Lower lobe of right lung (tissue), 2 donors: Measurements from ENCODE around the gene P2RX2. TPM values are rescaled to one million over a fixed set of nuclear protein-coding genes. Genes with fewer than 3 reads are reported as not detected.

ENCODE experiments used
- ATAC-seq, 2 donors: fragments of 200-7000 bp; cut with Tn5 transposase; one replicate each; pipeline ENCODE4 v1.9.1; 2020 to 2022; ENCODE audit warnings: mild to moderate bottlenecking in 2 of 2, moderate library complexity in 2 of 2
- DNase-seq: peaks from one replicate; pipeline ENCODE4 v3.0.0-alpha.2; 2020
- H3K27ac ChIP-seq: fragments of 200-600 bp; one replicate; pipeline ENCODE4 v1.8.0; 2022
- H3K27me3 ChIP-seq: fragments of 200-600 bp; one replicate; pipeline ENCODE4 v1.8.0; 2022; ENCODE audit warnings: low read depth
- H3K36me3 ChIP-seq: fragments of 200-600 bp; one replicate; pipeline ENCODE4 v1.8.0; 2022; ENCODE audit warnings: mild to moderate bottlenecking
- H3K4me1 ChIP-seq: fragments of 200-600 bp; one replicate; pipeline ENCODE4 v1.8.0; 2022
- H3K4me3 ChIP-seq: fragments of 200-600 bp; one replicate; pipeline ENCODE4 v1.8.0; 2022; ENCODE audit warnings: mild to moderate bottlenecking
- H3K9me3 ChIP-seq: fragments of 200-600 bp; one replicate; pipeline ENCODE4 v1.8.0; 2022
- intact Hi-C: fragments of 100-400 bp; cut with DNase I; formaldehyde crosslinking; loops from one replicate; pipeline ENCODE4 v1.11.0; 2022
- total RNA-seq: library from RNA; stranded (reverse); fragmentation: NEBNext Ultra II Directional; extraction: Animal tissue kit (Norgen Biotek cat#: 25700); gene quantifications from one replicate; pipeline ENCODE4 v1.2.1, GENCODE V29; 2021
- TF ChIP-seq, protein P1 (sequence below): fragments of 200-600 bp; IDR thresholded peaks from one replicate; pipeline ENCODE4 v1.8.0; 2022; ENCODE audit warnings: antibody characterized with exemption, mild to moderate bottlenecking
- donor health status: DM: no; HTN: yes; CAD: no; lungs with severe emphysema.

P2RX2 gene
- total RNA-seq, 1 donor from 2014 or later, result 0.56 TPM

DNA sequence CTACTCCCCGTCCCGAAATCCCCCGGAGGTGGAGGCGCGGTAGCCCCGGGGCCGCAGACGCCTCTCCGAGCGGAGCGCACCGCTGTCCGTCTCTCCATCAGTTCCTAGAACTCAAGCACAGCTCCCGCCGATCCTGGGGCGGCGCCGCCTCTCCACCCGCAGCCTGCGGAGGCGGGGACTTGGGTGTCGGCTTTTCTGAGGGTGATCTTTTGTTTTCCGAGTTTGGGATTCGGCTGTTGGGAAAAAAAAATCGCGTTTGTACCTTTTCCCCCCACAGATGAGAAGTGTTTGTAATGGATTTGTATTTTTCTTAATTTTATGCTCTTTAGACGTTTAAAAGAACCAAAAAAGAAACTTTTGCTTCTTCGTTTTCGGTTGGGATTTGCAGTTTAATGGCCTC lies 34.8 kb upstream of the P2RX2 start:
- TF ChIP-seq, protein P1, sequence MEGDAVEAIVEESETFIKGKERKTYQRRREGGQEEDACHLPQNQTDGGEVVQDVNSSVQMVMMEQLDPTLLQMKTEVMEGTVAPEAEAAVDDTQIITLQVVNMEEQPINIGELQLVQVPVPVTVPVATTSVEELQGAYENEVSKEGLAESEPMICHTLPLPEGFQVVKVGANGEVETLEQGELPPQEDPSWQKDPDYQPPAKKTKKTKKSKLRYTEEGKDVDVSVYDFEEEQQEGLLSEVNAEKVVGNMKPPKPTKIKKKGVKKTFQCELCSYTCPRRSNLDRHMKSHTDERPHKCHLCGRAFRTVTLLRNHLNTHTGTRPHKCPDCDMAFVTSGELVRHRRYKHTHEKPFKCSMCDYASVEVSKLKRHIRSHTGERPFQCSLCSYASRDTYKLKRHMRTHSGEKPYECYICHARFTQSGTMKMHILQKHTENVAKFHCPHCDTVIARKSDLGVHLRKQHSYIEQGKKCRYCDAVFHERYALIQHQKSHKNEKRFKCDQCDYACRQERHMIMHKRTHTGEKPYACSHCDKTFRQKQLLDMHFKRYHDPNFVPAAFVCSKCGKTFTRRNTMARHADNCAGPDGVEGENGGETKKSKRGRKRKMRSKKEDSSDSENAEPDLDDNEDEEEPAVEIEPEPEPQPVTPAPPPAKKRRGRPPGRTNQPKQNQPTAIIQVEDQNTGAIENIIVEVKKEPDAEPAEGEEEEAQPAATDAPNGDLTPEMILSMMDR, result no peak
- no peak for ATAC-seq
- no peak overlapping the region for H3K27ac ChIP-seq
- no peak overlapping the region for H3K4me3 ChIP-seq
- H3K36me3 ChIP-seq, result peaks cover 5% of the 10 kb centered on the region
- H3K4me1 ChIP-seq, result no peaks in the 10 kb centered on the region
- no peaks in the 10 kb centered on the region for H3K27me3 ChIP-seq
- intact Hi-C loops, result no loop called here
- H3K9me3 ChIP-seq, result no peaks in the 10 kb centered on the region
- DNase-seq, result no peak

DNA sequence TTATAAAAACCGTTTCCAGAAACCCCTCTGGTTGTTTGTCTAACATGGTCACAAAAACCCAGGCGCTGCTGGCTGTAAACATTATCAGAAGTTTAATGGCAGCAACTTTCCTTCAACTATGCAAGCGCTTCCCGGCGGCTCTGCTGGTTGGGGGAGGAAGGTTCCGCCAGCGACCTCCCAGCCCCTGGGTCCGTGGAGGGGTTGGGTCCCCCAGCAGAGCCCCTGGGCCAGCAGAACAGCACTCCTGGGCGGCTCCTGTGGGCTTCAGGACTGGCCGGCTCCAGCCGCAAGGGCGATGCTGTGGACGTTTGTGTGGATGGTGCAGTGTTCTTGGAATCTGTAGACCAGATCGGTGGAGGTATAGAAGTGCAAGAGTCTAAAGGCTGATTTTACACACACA lies 34.1 kb upstream of the P2RX2 start:
- Histone ChIP-seq H3K27me3 (no peaks in the 10 kb centered on the region), H3K27ac (no peak overlapping the region)
- intact Hi-C loops, result no loop called here

DNA sequence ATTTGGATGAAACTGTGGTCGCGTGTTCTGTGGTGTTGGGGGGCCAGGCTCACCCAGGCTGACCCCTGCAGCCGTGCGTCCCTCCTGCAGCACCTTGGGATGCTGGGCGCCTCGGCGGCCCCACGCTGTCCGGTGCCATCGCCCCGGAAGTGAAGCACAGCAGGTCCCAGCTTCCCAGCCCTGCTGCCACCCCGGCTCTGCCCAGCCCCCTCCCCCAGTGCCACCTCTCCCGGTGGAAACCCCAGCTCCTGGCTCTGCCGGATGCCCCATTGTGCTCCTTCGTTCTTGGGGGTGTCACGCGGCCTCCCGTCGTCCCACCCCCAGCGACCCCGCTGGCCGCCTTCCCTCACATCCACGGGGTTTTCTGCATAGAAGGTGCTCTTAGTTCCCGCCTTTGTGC lies 33.4 kb upstream of the P2RX2 start:
- ATAC-seq (no peak), DNase-seq (no peak)
- H3K36me3 ChIP-seq, result no peaks in the 10 kb centered on the region
- no peak overlapping the region for H3K27ac ChIP-seq
- no peaks in the 10 kb centered on the region for H3K27me3 ChIP-seq
- no peak overlapping the region for H3K4me3 ChIP-seq
- no peaks in the 10 kb centered on the region for H3K9me3 ChIP-seq
- TF ChIP-seq, protein P1, result no peak
- H3K4me1 ChIP-seq, result no peaks in the 10 kb centered on the region
- intact Hi-C loops, result no loop called here

More for the DNA sequence above, 34.1 kb upstream of the P2RX2 start:
- Histone ChIP-seq H3K36me3 (peaks cover 5% of the 10 kb centered on the region), H3K4me1 (no peaks in the 10 kb centered on the region), H3K9me3 (no peaks in the 10 kb centered on the region), H3K4me3 (no peak overlapping the region)
- ATAC-seq, result no peak
- DNase-seq, result no peak
- TF ChIP-seq, protein P1, result no peak

DNA sequence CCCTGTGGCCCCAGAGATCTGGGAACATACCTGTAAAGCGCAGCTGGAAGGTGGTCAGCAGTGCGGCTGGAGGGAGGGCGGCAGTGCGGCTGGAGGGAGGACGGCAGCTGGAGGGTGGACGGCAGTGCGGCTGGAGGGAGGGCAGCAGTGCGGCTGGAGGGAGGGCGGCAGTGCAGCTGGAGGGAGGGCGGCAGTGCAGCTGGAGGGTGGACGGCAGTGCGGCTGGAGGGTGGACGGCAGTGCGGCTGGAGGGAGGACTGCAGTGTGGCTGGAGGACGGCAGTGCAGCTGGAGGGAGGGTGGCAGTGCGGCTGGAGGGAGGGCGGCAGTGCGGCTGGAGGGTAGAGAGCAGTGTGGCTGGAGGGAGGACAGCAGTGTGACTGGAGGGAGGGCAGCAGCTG lies 31.6 kb upstream of the P2RX2 start:
- no peaks in the 10 kb centered on the region for H3K36me3 ChIP-seq
- TF ChIP-seq, protein P1, result no peak
- no peak overlapping the region for H3K27ac ChIP-seq
- ATAC-seq, result no peak
- H3K4me1 ChIP-seq, result no peaks in the 10 kb centered on the region
- no peaks in the 10 kb centered on the region for H3K27me3 ChIP-seq
- no peaks in the 10 kb centered on the region for H3K9me3 ChIP-seq
- no peak for DNase-seq
- intact Hi-C loops, result no loop called here
- H3K4me3 ChIP-seq, result no peak overlapping the region

DNA sequence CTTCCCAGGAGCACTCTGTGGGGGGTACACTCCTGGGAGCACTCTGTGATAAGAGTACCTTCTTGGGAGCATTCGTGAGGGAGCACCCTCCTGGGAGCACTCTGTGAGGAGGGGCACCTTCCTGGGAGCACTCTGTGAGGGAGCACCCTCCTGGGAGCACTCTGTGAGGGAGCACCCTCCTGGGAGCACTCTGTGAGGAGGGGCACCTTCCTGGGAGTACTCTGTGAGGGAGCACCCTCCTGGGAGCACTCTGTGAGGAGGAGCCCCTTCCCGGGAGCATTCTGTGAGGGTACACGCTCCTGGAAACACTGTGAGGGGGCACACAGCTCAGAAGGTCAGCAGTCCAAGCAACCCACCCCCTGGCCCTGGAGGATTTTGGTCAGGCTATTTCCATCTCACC lies 30.8 kb upstream of the P2RX2 start:
- no peaks in the 10 kb centered on the region for H3K27me3 ChIP-seq
- no peaks in the 10 kb centered on the region for H3K9me3 ChIP-seq
- no peak overlapping the region for H3K4me3 ChIP-seq
- H3K27ac ChIP-seq, result no peak overlapping the region
- DNase-seq (no peak), ATAC-seq (no peak)
- intact Hi-C loops, result no loop called here
- TF ChIP-seq, protein P1, result no peak
- no peaks in the 10 kb centered on the region for H3K4me1 ChIP-seq
- H3K36me3 ChIP-seq, result no peaks in the 10 kb centered on the region

DNA sequence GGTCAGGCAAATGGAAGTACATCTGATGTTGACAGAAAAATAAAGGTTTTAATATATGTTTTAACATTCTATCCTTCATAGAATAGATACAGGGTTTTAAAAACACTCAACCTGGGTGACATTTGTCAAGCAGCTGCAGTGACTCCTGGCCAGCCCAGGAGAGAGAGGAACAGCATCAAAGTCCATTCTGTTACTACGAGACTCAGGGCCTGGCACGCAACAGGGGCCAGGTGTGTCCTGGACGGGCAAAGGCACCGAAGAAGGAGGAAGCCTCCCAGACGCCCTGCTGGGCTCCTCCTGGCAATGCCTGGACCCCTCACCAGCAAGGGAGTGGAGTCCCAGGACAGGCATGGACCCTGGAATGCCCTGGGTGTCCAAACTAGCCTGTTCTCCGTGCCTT lies 30.3 kb upstream of the P2RX2 start:
- H3K4me3 ChIP-seq, result no peak overlapping the region
- H3K4me1 ChIP-seq, result peaks cover 3% of the 10 kb centered on the region
- no peaks in the 10 kb centered on the region for H3K9me3 ChIP-seq
- H3K27me3 ChIP-seq, result no peaks in the 10 kb centered on the region
- intact Hi-C loops, result no loop called here
- no peak for ATAC-seq
- no peak for DNase-seq
- no peak overlapping the region for H3K27ac ChIP-seq
- TF ChIP-seq, protein P1, result no peak
- H3K36me3 ChIP-seq, result no peaks in the 10 kb centered on the region
